HG03457 (cell line): ENCODE results near the gene ATAT1.

Experiments used
- ATAC-seq: cut with Tn5 transposase; IDR thresholded peaks from one replicate; pipeline ENCODE4 v1.9.1; 2021; ENCODE audit warnings: moderate number of reproducible peaks; ENCODE audit not compliant: unreplicated experiment

ATAT1 gene

GRCh38 chr6:30683183-30683979, 56.7 kb downstream of the ATAT1 start:
- no peak for ATAC-seq

GRCh38 chr6:30683980-30684338, 57.3 kb downstream of the ATAT1 start:
- no peak for ATAC-seq

- no peak for ATAC-seq
Observed at GRCh38 chr6:30684386-30685156, 57.9 kb downstream of the ATAT1 start.

GRCh38 chr6:30685157-30686008, 58.7 kb downstream of the ATAT1 start:
- ATAC-seq: no peak

GRCh38 chr6:30686009-30686907, 59.6 kb downstream of the ATAT1 start, which contains the start of gene PPP1R18:
PPP1R18 (minus strand) TSS chr6:30686645; CDS start chr6:30686018, 627 bp downstream.
- no peak for ATAC-seq

- peak; percentile 28 for ATAC-seq
Observed at GRCh38 chr6:30686908-30687658, 60.4 kb downstream of the ATAT1 start.

- no peak for ATAC-seq
Observed at GRCh38 chr6:30687659-30688431, 61.2 kb downstream of the ATAT1 start.

- no peak for ATAC-seq
Observed at GRCh38 chr6:30688569-30688968, 61.9 kb downstream of the ATAT1 start.

GRCh38 chr6:30689022-30689865, 62.6 kb downstream of the ATAT1 start:
- no peak for ATAC-seq

- no peak for ATAC-seq
Observed at GRCh38 chr6:30689985-30690384, 63.3 kb downstream of the ATAT1 start.

- no peak for ATAC-seq
Observed at GRCh38 chr6:30690403-30691207, 63.9 kb downstream of the ATAT1 start, which contains the start of gene NRM. NRM (minus strand) TSS chr6:30690984; CDS start chr6:30690974, 10 bp downstream.

- no peak for ATAC-seq
Observed at GRCh38 chr6:30691208-30691847, 64.7 kb downstream of the ATAT1 start.
